ENCODE measurements around the gene BICDL1.
A peak's percentile ranks its signal among the peaks of the same experiment; 100 is the strongest.

BICDL1 gene

DNA sequence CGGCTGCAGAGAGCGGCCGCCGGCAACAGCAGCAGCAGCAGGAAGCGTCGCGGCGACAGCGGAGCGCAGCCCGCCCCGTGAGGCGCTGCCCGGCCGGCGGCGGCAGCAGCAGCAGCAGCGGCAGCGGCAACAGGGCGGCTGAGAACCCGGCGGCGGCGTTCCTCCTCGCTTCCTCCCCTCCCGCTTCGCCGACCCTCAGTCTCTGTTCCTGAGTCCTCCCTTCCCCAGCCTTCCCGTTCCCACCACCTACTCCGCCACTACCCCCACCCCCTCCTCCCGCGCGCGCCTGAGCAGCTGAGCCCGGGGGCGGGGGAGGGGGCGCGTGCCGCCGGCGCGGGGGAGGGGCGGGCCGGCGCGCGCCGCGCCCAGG lies 310 bp downstream of the BICDL1 start:
- no peak overlapping the region for H3K27ac Mint-ChIP-seq

DNA sequence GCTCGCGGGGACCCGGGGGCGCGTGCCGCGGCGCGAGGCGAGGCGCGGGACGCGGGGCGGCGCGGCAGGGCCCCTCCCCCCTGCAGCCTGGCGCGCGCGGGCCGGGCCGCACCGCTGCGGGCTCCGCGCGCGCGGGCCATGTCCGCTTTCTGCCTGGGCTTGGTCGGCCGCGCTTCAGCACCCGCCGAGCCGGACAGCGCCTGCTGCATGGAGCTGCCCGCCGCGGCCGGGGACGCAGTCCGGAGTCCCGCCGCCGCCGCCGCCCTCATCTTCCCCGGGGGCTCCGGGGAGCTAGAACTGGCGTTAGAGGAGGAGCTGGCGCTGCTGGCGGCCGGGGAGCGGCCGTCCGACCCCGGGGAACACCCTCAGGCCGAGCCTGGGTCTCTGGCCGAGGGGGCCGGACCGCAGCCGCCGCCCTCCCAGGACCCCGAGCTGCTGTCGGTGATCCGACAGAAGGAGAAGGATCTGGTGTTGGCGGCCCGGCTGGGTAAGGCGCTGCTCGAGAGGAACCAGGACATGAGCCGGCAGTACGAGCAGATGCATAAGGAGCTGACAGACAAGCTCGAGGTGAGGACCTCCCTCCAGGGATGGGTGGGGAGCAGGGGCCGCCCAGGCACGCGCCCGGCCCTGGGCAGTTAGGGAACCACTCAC lies 820 bp downstream of the BICDL1 start:
- peaks cover 13% of the 10 kb centered on the region for H3K4me1 Mint-ChIP-seq
- H3K27me3 Mint-ChIP-seq (ENCODE audit: low read depth, poor library complexity), result peaks cover 76% of the 10 kb centered on the region
- DNase-seq, result peak; percentile 98
- TF ChIP-seq, protein P1, sequence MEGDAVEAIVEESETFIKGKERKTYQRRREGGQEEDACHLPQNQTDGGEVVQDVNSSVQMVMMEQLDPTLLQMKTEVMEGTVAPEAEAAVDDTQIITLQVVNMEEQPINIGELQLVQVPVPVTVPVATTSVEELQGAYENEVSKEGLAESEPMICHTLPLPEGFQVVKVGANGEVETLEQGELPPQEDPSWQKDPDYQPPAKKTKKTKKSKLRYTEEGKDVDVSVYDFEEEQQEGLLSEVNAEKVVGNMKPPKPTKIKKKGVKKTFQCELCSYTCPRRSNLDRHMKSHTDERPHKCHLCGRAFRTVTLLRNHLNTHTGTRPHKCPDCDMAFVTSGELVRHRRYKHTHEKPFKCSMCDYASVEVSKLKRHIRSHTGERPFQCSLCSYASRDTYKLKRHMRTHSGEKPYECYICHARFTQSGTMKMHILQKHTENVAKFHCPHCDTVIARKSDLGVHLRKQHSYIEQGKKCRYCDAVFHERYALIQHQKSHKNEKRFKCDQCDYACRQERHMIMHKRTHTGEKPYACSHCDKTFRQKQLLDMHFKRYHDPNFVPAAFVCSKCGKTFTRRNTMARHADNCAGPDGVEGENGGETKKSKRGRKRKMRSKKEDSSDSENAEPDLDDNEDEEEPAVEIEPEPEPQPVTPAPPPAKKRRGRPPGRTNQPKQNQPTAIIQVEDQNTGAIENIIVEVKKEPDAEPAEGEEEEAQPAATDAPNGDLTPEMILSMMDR (IDR thresholded peaks at IDR 0.05), result no peak
- peak overlapping the region; percentile 74 for H3K4me3 Mint-ChIP-seq
- no peak overlapping the region for H3K27ac Mint-ChIP-seq
- H3K36me3 Mint-ChIP-seq (ENCODE audit: low read depth), result no peaks in the 10 kb centered on the region
- no peaks in the 10 kb centered on the region for H3K9me3 Mint-ChIP-seq

More for the DNA sequence above, 310 bp downstream of the BICDL1 start:
- TF ChIP-seq, protein P1 (IDR thresholded peaks at IDR 0.05), result no peak
- Mint-ChIP-seq H3K9me3 (no peaks in the 10 kb centered on the region), H3K36me3 (ENCODE audit: low read depth) (no peaks in the 10 kb centered on the region), H3K4me3 (peak overlapping the region; percentile 55), H3K27me3 (ENCODE audit: low read depth, poor library complexity) (peaks cover 80% of the 10 kb centered on the region), H3K4me1 (peaks cover 13% of the 10 kb centered on the region)
- peak; percentile 54 for DNase-seq

DNA sequence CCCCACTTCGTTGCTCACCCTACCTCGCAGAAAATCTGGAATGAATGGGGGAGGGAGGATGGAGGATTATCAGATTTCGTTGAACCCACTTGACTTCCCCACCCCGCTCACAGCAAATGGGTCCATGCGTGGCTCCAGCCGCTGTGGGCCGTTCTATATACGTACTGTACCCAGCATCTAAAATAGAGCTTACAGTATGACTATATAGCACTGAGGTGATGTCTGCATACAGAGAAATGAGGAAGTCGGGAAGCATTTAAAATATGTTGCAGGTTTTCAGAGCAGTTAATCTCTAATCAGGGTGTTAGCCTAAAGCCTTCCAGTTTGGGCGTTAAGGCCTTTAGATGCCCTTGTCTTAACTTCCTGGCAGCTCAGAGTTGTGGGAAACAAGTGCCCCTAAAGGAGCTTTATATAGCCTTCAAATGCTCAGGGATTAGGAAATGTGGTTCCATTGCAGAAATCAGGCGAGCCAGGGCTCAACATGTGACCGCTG lies 1.4 kb downstream of the BICDL1 start:
- Mint-ChIP-seq H3K36me3 (ENCODE audit: low read depth) (no peaks in the 10 kb centered on the region), H3K27me3 (ENCODE audit: low read depth, poor library complexity) (peaks cover 72% of the 10 kb centered on the region), H3K9me3 (no peaks in the 10 kb centered on the region), H3K4me1 (peaks cover 13% of the 10 kb centered on the region), H3K27ac (no peak overlapping the region), H3K4me3 (peak overlapping the region; percentile 74)
- TF ChIP-seq, protein P1 (IDR thresholded peaks at IDR 0.05), result no peak
- DNase-seq, result no peak

DNA sequence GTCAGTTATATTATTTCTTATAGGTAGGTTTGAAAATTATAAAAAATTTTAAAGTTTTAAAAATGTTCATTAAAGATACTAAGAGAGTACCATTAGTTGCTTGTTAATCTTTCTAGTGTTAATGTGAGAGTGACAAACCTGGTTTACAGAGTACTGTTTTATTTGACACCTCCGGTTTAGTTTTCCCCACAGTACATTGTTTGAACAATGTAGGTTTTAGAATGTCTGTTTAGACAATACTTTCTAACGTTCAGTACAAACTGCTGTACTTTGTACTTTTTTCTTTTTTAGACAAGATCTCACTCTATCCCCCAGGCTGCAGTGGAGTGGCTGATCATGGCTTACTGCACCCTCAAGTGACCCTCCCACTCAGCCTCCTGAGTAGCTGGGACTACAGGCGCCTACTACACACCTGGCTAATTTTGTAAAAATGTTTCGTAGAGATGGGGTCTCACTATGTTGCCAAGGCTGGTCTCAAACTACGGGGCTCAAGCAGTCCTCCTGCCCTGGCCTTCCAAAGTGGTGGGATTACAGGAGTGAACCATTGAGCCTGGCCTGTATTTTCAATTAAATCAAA lies 3.2 kb downstream of the BICDL1 start:
- H3K4me1 Mint-ChIP-seq, result peaks cover 13% of the 10 kb centered on the region
- peaks cover 56% of the 10 kb centered on the region for H3K27me3 Mint-ChIP-seq (ENCODE audit: low read depth, poor library complexity)

DNA sequence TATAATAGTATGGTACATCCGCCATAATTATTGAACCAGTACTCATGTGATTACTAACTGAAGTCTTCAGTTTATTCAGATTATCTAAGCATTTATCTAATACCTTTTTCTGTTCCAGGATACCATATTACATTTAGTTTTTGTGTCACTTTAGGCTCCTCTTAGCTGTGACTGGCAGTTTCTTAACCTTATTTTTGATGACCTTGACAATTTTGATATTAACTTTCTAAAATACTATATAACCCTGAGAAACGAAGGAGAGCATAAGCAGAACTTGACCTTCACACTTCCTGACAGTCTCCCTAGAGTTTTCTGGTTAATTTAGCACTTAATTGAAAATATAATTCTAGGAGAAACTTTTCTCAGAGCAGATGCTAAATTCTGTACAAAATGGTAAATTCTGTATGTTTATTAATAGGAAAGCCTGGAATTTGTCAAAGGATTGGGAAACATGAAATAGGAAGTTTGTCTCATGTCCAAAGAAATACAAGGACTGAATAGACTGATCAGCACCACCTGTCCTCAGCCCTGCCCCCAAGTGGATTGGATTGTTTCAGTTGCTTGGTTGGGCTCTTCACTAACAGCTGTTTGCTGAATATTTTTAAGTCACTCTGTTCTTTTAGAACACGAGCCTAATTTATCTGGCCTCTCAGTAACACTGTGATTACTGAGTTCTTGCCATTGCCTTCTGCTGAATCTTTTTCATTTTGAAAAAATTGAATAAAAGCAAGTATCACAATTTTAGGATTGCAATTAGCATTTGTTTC lies 6.0 kb downstream of the BICDL1 start:
- Mint-ChIP-seq H3K36me3 (ENCODE audit: low read depth) (no peaks in the 10 kb centered on the region), H3K27ac (no peak overlapping the region), H3K9me3 (no peaks in the 10 kb centered on the region), H3K27me3 (ENCODE audit: low read depth, poor library complexity) (peaks cover 40% of the 10 kb centered on the region), H3K4me3 (no peak overlapping the region), H3K4me1 (peaks cover 6% of the 10 kb centered on the region)
- TF ChIP-seq, protein P1 (IDR thresholded peaks at IDR 0.05), result no peak
- no peak for DNase-seq

More for the DNA sequence above, 3.2 kb downstream of the BICDL1 start:
- no peak for DNase-seq
- Mint-ChIP-seq H3K9me3 (no peaks in the 10 kb centered on the region), H3K27ac (no peak overlapping the region), H3K36me3 (ENCODE audit: low read depth) (no peaks in the 10 kb centered on the region), H3K4me3 (no peak overlapping the region)
- TF ChIP-seq, protein P1 (IDR thresholded peaks at IDR 0.05), result no peak

Measured in nephron progenitor cell (in vitro differentiated cells).